ENCODE data around the gene RBM6.

RBM6 gene

DNA sequence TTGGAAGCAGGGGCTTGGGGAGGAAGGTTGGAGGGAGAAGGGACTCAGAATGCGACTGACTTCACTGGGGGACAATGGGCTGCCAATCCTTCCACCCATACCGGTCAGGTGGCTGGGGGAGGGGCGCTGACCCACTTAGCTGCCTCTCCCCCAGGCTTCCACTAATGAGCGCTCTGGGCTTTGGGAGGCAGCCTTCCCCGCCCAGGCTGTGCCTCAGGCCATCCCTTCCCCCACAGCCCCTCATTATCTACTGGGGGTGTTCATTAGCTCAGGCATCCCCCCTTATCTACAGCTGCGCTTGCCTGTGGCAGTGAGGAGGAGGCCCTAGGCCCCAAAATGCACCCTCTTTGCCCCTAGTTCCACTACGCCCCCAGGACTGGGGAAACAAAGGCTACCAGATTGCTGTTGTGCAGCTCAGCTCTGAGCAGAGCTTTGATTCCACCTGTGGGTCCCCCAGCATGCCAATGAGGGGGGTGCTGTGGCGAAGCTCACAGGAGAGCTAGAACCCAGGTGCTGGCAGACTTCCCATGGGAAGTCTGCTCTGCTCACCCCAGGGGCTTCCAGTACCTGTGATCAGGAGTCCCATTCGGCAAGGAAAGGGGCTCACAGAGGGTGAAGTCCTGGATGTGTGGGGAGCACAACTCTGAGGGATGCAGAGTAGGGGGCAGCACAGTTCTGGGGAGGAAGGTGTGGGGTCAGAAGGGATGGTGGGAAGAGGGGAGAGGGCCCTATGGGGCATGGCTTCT is 185.8 kb downstream of the RBM6 start:
- DNase-seq (ENCODE audit: low read depth): no peak
- H3K4me3 ChIP-seq (ENCODE audit: low read depth, low read length): no peak overlapping the region
- TF ChIP-seq, protein P1, sequence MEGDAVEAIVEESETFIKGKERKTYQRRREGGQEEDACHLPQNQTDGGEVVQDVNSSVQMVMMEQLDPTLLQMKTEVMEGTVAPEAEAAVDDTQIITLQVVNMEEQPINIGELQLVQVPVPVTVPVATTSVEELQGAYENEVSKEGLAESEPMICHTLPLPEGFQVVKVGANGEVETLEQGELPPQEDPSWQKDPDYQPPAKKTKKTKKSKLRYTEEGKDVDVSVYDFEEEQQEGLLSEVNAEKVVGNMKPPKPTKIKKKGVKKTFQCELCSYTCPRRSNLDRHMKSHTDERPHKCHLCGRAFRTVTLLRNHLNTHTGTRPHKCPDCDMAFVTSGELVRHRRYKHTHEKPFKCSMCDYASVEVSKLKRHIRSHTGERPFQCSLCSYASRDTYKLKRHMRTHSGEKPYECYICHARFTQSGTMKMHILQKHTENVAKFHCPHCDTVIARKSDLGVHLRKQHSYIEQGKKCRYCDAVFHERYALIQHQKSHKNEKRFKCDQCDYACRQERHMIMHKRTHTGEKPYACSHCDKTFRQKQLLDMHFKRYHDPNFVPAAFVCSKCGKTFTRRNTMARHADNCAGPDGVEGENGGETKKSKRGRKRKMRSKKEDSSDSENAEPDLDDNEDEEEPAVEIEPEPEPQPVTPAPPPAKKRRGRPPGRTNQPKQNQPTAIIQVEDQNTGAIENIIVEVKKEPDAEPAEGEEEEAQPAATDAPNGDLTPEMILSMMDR (IDR thresholded peaks at IDR 0.05; ENCODE audit: insufficient read depth, low read depth, low read length, missing control alignments): no peak

DNA sequence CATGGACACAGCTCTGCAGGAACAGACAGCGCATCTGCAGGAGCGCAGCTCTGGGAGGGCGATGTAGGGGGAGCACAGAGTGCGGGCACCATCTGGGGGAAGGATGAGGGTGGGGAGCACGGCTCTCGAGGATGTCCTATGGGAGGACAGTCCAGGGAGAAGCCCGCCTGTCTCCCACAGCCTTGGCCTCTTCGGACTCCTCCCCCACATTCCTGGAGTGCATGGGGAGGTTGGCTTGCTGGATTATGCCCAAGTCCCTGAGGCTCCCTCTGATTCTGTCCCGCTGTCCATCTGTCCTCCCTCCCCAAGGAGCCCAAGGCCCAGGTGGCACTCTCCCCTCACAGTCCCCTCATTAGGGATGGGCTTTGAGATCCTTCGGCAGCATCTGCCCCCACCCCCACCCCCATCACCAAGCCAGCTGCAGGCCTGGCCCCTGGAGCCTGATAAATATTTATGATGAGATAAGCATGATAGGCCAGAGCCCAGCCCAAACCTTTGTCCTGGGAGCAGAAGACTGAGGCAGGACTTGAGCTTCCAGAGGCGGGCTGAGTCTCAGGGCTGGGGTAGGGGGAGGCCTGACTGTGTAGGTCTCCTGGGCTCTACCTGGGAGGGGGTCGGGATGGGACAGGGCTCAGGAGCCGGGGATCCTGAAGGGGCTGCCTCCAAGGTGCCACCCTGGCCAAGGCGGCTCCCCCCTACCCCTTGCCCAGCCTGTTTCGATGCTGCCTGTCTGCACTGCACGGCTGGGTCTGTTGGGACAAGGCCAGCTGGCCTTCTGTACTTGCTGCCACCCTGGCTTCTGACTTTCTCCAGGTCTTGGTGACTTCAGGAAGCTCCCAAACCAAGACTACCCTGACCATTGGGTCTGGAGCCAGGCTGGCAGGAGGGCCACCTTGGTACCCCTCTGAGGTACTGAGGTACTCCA is 186.6 kb downstream of the RBM6 start:
- no peak overlapping the region for H3K4me3 ChIP-seq (ENCODE audit: low read depth, low read length)
- TF ChIP-seq, protein P1 (IDR thresholded peaks at IDR 0.05; ENCODE audit: insufficient read depth, low read depth, low read length, missing control alignments): no peak
- DNase-seq (ENCODE audit: low read depth): no peak
